ENCODE measurements around the gene SMIM35.

The SMIM35 gene

GRCh38 chr11:118001494-118001971 is 85.2 kb downstream of the SMIM35 start:
- DNase-seq: peak in 2 of 5 experiments; percentile 38 to 90

DNA sequence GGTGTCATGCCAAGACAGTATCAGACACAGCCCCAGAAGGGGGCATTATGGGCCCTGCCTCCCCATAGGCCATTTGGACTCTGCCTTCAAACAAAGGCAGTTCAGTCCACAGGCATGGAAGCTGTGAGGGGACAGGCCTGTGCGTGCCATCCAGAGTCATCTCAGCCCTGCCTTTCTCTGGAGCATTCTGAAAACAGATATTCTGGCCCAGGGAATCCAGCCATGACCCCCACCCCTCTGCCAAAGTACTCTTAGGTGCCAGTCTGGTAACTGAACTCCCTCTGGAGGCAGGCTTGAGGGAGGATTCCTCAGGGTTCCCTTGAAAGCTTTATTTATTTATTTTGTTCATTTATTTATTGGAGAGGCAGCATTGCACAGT is 85.9 kb downstream of the SMIM35 start:
- DNase-seq: no peak

GRCh38 chr11:118000067-118000849 is 86.5 kb downstream of the SMIM35 start:
- no peak for DNase-seq

GRCh38 chr11:117999354-117999993 is 87.3 kb downstream of the SMIM35 start:
- DNase-seq: no peak

DNA sequence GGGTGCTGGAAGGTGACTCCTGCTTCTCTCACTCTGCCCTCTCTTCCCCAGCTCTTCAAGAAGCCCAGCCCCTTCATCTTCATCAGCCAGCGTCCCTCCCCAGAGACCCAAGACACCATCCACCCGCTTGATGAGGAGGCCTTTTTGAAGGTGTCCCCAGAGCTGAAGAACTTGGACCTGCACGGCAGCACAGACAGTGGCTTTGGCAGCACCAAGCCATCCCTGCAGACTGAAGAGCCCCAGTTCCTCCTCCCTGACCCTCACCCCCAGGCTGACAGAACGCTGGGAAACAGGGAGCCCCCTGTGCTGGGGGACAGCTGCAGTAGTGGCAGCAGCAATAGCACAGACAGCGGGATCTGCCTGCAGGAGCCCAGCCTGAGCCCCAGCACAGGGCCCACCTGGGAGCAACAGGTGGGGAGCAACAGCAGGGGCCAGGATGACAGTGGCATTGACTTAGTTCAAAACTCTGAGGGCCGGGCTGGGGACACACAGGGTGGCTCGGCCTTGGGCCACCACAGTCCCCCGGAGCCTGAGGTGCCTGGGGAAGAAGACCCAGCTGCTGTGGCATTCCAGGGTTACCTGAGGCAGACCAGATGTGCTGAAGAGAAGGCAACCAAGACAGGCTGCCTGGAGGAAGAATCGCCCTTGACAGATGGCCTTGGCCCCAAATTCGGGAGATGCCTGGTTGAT is 88.0 kb downstream of the SMIM35 start:
- no peak for DNase-seq

DNA sequence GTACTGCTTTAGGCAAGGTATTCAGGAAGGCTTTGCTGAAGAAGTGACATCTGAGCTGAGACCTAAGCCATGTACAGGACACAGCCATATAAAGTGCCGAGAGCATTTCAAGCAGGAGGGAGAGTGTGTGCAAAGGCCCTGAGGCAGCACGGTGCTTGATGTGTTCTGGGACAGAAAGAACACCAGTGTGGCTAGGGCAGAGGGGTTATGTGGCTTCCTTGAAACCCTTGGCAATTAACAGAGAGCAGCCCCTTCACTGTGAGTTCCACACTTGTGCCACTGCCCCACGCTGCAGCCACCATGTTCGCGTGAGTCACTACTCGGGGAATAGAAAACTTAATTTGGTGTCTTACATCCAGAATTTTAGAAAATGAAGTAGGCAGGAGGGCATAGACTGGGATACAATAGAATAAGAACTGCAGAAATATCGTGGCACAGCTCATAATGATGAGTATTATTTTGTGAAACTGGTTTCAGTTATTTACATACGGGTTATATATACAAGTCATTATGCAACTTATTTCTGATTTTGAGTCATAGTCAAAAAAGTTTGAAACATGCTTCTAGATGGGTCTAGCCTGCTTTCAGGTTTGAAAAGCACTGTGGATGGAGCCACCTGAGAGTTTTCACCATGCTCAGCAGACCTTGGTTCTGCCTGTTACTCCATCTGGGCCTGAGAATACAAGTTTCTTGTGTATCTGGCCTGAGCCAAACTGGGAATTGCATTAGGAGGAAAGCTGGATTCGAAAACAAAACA is 88.8 kb downstream of the SMIM35 start:
- peak in 1 of 5 experiments; percentile 73 for DNase-seq

DNA sequence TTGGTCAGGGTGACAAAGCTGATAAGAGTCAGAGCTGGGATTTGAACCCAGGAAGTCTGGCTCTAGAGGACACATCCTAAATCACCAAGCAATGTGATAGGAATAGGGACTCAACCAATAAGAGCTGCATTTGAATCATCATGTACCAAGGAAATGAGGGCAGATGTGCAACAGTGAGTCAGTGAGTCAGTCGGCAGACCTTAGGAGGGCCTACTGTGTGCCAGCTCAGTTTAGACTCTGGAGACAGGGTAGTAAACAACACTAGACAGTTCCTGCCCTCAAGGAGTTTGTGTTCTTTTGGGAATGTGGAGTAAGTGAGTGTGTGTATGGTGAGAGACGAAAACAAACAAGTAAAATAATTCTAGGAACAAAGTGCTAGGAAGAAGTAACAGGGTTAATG is 89.4 kb downstream of the SMIM35 start:
- DNase-seq: peak in 1 of 5 experiments; percentile 44

DNA sequence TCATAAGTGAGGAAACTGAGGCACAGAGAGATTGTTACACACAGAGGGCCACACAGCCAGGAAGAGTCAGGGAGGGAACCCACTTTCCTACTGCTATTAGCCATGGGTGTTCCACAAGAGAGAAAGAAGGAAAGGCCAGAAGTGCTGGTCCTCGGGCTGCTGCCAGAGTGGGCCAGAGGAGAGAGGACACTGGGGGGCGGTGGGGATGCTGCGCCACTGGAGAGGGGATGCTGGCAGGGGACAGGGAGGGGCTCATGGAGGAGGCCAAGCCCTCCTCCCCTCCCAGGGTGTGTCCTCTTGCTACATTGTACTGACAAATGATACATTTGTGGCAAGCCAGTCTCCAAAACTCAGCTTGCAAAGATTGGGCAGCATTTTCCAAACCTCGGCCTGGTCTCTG is 90.7 kb downstream of the SMIM35 start:
- no peak for DNase-seq

DNA sequence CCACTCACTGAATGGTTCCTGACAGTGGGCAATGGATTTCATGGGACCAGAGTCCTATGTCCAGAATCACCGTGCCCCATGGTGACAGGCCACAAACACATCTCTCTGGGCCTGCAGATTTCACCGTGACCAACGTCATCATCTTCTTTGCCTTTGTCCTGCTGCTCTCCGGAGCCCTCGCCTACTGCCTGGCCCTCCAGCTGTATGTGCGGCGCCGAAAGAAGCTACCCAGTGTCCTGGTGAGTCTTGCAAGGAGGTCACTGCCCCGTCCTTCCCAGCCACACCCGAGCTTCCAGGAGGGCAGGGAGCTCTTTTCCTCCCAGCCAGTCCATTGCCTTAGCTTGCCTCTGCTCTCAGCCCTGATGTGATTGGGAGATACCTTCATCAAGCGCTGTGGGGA is 91.3 kb downstream of the SMIM35 start:
- DNase-seq: no peak

DNA sequence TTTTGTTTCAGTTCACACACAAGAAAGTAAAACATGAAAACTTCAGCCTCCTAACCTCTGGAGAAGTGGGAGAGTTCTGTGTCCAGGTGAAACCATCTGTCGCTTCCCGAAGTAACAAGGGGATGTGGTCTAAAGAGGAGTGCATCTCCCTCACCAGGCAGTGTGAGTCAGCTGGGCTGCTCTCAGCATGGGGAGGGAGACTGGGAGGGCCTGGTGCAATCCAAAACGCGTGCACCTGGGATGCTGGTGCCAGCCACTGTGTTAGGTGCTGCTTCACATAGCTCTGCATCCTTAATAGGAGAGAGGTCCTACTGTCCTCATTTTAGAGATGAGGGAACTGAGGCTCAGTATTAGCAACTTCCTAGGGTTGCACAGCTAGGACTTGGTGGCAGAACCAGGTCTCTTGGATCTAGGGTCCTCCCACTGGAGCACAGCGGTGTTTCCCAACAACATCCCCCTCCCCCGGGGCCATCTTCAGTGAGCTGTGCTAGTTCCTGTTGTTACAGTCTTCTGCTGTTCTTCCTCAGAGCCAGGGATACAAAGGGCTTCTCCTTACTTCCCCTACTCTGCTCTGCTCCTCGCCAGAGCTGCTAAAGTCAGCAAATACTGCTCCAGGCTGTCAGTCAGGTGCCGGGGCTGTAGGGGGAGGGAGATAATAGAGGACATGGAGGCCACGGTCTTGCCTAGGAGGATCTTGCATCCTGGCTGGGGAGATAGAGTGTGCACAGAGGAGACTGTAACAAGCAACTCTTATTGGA is 92.6 kb downstream of the SMIM35 start:
- DNase-seq: no peak

DNA sequence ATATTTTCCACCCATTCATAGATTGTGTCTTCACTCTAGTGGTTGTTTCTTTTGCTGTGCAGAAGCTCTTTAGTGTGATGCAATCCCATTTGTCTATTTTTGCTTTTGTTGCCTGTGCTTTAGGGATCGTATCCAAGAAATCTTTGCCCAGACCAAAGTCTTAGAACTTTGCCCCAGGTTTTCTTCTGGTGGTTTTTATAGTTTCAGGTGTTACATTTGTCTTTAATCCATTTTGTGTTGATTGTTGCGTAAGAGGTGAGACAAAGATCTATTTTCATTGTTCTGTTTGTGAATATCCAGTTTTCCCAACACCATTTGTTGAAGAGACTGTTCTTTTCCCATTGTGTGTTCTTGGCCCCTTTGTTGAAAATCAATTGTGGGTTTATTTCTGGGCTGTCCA is 94.1 kb downstream of the SMIM35 start:
- no peak for DNase-seq

GRCh38 chr11:117992136-117992535 is 94.6 kb downstream of the SMIM35 start:
- DNase-seq: no peak

DNA sequence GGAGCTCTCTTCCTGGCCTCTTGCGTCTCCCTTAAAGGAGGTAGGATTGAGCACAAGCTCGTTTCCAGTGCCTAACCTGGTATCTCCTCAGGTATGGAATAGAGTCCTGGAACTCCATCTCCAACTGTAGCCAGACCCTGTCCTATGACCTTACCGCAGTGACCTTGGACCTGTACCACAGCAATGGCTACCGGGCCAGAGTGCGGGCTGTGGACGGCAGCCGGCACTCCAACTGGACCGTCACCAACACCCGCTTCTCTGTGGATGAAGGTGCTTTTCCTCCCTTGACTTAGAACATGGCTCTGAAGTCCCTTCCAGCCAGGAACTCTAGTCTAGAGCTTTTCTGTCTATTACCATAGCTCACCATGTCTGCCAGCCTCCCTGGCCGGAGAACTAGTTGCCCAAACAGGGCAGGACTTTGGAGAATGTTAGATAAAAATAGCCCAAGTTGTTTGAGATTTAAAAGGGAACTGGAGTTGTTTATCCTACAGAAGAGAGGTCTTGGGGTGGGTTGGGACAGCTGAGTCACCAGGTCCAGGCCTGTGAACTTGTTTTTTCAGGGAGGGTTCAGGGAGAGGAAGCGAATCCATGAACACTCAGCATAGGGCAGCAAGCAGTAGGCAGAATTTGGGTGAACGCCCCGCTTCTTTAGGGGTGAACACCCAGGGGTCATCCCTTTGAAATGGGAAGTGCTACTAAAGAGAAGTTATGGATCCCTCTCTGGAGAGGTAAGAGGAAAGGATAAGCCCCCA is 97.2 kb downstream of the SMIM35 start:
- DNase-seq: no peak

DNA sequence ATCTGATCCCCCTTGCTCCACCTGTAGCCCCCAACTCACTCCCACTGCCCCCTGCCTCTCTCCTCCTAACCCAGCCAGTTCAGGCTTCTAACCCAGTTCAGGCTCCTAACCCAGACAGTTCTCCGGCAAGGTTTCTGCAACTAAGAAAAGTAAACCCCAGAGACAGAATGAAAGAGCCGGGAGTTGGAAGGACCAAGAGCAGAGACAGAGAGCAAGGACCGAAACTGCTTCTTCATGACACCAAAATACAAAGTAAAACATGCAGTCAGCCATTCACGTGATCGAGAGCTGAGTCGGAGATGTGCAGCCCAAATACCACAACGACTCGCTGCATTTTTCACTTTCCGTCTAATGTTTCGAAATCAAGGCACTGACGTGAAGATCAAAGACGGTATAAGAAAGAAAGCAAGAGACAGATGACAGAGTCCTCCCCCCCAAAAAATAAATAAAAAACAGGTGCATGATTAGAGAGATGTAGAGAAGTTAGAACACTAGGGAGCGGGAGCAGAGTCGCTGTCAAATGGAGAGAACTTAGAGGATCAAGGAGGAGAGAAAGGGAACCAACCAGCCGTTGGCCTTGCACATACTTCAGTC is 99.7 kb downstream of the SMIM35 start:
- DNase-seq: peak in 4 of 5 experiments; percentile 37 to 93 (median 59)

DNA sequence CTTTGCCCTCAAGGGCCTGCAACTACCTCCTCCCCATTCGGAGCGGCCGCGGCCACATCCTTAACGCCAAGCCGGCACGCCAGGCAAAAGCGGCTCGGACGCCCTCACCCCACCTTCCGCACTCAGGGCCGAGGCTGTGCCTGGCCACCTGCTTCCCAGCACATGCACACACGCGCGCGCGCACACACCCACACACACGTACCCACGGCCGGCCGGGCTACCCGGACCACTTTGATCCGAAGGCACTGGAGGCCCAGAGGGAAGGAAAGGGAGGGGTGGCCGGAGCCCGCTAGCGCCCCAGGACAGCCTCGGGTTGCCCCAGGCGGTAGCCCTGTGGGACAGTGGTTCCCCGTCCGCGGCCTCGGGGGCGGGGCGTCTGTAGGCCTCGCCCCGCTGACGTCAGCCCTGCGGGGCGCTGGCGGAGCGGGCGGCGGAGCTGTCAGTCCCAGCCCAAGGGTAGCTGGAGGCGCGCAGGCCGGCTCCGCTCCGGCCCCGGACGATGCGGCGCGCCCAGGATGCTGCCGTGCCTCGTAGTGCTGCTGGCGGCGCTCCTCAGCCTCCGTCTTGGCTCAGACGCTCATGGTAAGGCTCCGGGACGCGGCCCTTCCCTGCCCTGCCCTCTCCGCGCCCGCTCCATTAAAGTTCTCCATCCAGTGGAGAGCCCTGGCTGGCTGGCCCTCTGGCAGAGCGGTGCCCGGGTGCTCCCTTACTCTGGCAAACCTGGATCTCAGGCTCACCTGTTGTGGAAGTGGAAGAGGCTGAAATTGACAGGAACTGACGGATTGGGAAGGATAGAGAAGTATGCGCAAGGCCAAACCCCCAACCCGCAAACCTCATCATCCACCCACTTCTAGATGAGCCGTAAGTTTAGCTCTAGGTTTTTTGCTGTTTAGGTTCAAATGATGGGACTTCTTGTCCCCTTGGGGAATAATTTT is 100.5 kb downstream of the SMIM35 start, which contains the start of gene IL10RA:
TSS of gene IL10RA (plus strand) at position 442 of the 935 bp plus-strand sequence. CDS start at position 516, 74 bp downstream.
- DNase-seq: peak; percentile 72 to 89 (median 74)

DNA sequence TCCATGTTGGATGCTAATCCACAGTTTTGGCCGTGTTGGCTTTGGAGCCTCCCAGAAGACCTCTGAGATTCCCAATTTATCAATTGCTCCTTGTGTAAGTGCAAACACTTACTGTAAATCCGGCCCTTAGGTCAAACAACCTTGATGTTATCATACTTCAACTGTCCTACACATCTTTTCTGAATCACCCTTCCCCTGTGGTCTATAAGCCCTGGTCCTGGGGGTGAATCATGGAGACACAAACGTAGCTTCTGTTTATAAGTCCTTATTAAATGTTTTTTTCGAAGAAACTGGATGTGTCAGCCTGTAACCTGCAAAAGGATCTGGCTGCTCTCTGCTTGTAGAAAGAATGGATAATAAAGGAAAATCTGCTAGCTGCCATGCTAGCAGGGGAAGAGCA is 102.3 kb downstream of the SMIM35 start:
- no peak for DNase-seq

GRCh38 chr11:117983163-117983475 is 103.6 kb downstream of the SMIM35 start:
- no peak for DNase-seq

GRCh38 chr11:117980720-117981119 is 106.0 kb downstream of the SMIM35 start:
- DNase-seq: no peak

DNA sequence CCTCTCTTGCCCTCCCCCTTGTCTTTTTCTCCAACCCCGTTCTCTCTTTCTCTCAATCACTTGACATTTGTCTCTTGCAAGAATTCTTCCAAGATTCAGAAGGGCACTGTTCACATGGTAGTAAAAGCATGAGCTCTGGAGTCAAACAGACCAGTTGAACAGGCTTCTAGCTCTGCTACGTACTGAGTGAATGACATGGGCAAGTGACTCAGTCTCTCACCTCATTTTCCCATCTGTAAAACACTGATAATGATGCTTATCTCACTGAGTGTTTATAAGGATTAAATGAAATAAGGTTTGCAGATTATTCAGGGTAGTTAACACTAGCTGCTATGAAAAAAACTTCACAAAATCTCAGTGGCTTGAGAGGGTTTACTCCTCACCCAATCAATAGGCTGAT is 106.5 kb downstream of the SMIM35 start:
- no peak for DNase-seq
